T1000 (cell line): Measurements from ENCODE around the gene MRPS16.

Experiments
- DNase-seq: peaks from one replicate; lab custom pipeline; 2025; ENCODE audit warnings: mixed read lengths; lab: John Stamatoyannopoulos, UW

The MRPS16 gene

GRCh38 chr10:73239908-73240307 is 12.5 kb downstream of the MRPS16 start:
- no peak for DNase-seq

GRCh38 chr10:73238990-73239566 is 13.4 kb downstream of the MRPS16 start:
- DNase-seq, result no peak

- no peak for DNase-seq
These were observed 17.7 kb downstream of the MRPS16 start for GRCh38 chr10:73234695-73235094.

- no peak for DNase-seq
These were observed 18.6 kb downstream of the MRPS16 start for GRCh38 chr10:73233883-73234282.

- DNase-seq, result no peak
These were observed 19.6 kb downstream of the MRPS16 start for GRCh38 chr10:73232887-73233286.

- no peak for DNase-seq
These were observed 22.9 kb downstream of the MRPS16 start for GRCh38 chr10:73229567-73229966.

- no peak for DNase-seq
These were observed 24.2 kb downstream of the MRPS16 start for GRCh38 chr10:73228247-73228646.

- no peak for DNase-seq
These were observed 25.8 kb downstream of the MRPS16 start for GRCh38 chr10:73226663-73227062.

GRCh38 chr10:73225518-73225917 is 26.9 kb downstream of the MRPS16 start:
- no peak for DNase-seq

- no peak for DNase-seq
These were observed 31.5 kb downstream of the MRPS16 start for GRCh38 chr10:73220989-73221388.

- DNase-seq, result no peak
These were observed 33.1 kb downstream of the MRPS16 start for GRCh38 chr10:73219384-73219783.

- DNase-seq, result no peak
These were observed 33.8 kb downstream of the MRPS16 start for GRCh38 chr10:73218431-73219191.

- DNase-seq, result no peak
These were observed 34.8 kb downstream of the MRPS16 start for GRCh38 chr10:73217628-73218027.

- DNase-seq, result no peak
These were observed 36.7 kb downstream of the MRPS16 start for GRCh38 chr10:73215749-73216148.

GRCh38 chr10:73211106-73211811 is 41.2 kb downstream of the MRPS16 start:
- DNase-seq, result no peak

GRCh38 chr10:73210395-73211105 is 41.9 kb downstream of the MRPS16 start:
- DNase-seq, result no peak

- DNase-seq, result no peak
These were observed 42.7 kb downstream of the MRPS16 start for GRCh38 chr10:73209705-73210104.

GRCh38 chr10:73207883-73208282 is 44.6 kb downstream of the MRPS16 start:
- DNase-seq, result no peak

- DNase-seq, result no peak
These were observed 46.1 kb downstream of the MRPS16 start for GRCh38 chr10:73206385-73206784.

GRCh38 chr10:73205890-73206289 is 46.6 kb downstream of the MRPS16 start:
- no peak for DNase-seq

GRCh38 chr10:73205081-73205480 is 47.4 kb downstream of the MRPS16 start:
- no peak for DNase-seq
